ENCODE data around the gene SFMBT2. TPM values are rescaled to one million over a fixed set of nuclear protein-coding genes. Genes with fewer than 3 reads are reported as not detected.

SFMBT2 gene
- total and polyA plus RNA-seq, 9 donors, result 6.1 to 9.8 (median 7.7) TPM

GRCh38 chr10:7260412-7260900 lies 150.4 kb downstream of the SFMBT2 start:
- Histone ChIP-seq H3K36me3 (ENCODE audit: control insufficient read depth, insufficient read depth, low read length) (peaks cover 4% of the 10 kb centered on the region), H3K27me3 (ENCODE audit: control insufficient read depth, insufficient read depth, low read length) (no peaks in the 10 kb centered on the region), H3K4me3 (ENCODE audit: low read length) (no peak overlapping the region), H3K27ac (ENCODE audit: low read length) (no peak overlapping the region), H3K4me1 (ENCODE audit: control insufficient read depth, insufficient read depth, low read length) (peaks cover 6% of the 10 kb centered on the region), H3K9me3 (replicated peaks; ENCODE audit: control insufficient read depth, low read depth, low read length) (no peaks in the 10 kb centered on the region)
- WGBS (ENCODE audit: insufficient coverage), result no CpG with 5 or more reads among the region's 3 CpGs
- DNase-seq, result peak; percentile 87

- no peak for DNase-seq
- peaks cover 6% of the 10 kb centered on the region for H3K4me1 ChIP-seq (ENCODE audit: control insufficient read depth, insufficient read depth, low read length)
- H3K4me3 ChIP-seq (ENCODE audit: low read length), result no peak overlapping the region
- 17% methylated on average over 2 of the region's 8 CpGs for WGBS (ENCODE audit: insufficient coverage)
- no peaks in the 10 kb centered on the region for H3K27me3 ChIP-seq (ENCODE audit: control insufficient read depth, insufficient read depth, low read length)
- no peaks in the 10 kb centered on the region for H3K9me3 ChIP-seq (replicated peaks; ENCODE audit: control insufficient read depth, low read depth, low read length)
- peaks cover 4% of the 10 kb centered on the region for H3K36me3 ChIP-seq (ENCODE audit: control insufficient read depth, insufficient read depth, low read length)
- no peak overlapping the region for H3K27ac ChIP-seq (ENCODE audit: low read length)
These were observed 151.8 kb downstream of the SFMBT2 start for GRCh38 chr10:7258948-7259523.

- no peaks in the 10 kb centered on the region for H3K9me3 ChIP-seq (replicated peaks; ENCODE audit: control insufficient read depth, low read depth, low read length)
- H3K27me3 ChIP-seq (ENCODE audit: control insufficient read depth, insufficient read depth, low read length), result no peaks in the 10 kb centered on the region
- peaks cover 5% of the 10 kb centered on the region for H3K4me1 ChIP-seq (ENCODE audit: control insufficient read depth, insufficient read depth, low read length)
- no CpG with 5 or more reads among the region's 2 CpGs for WGBS (ENCODE audit: insufficient coverage)
- no peak overlapping the region for H3K4me3 ChIP-seq (ENCODE audit: low read length)
- no peak overlapping the region for H3K27ac ChIP-seq (ENCODE audit: low read length)
- H3K36me3 ChIP-seq (ENCODE audit: control insufficient read depth, insufficient read depth, low read length), result no peaks in the 10 kb centered on the region
- DNase-seq, result no peak
These were observed 155.3 kb downstream of the SFMBT2 start for GRCh38 chr10:7255517-7255916.

GRCh38 chr10:7251696-7252465 lies 159.0 kb downstream of the SFMBT2 start:
- no peaks in the 10 kb centered on the region for H3K27me3 ChIP-seq (ENCODE audit: control insufficient read depth, insufficient read depth, low read length)
- no peaks in the 10 kb centered on the region for H3K4me1 ChIP-seq (ENCODE audit: control insufficient read depth, insufficient read depth, low read length)
- 82% methylated on average over 7 of the region's 12 CpGs for WGBS (ENCODE audit: insufficient coverage)
- no peaks in the 10 kb centered on the region for H3K9me3 ChIP-seq (replicated peaks; ENCODE audit: control insufficient read depth, low read depth, low read length)
- H3K4me3 ChIP-seq (ENCODE audit: low read length), result no peak overlapping the region
- H3K36me3 ChIP-seq (ENCODE audit: control insufficient read depth, insufficient read depth, low read length), result peaks cover 4% of the 10 kb centered on the region
- no peak for DNase-seq
- H3K27ac ChIP-seq (ENCODE audit: low read length), result no peak overlapping the region

- no peaks in the 10 kb centered on the region for H3K9me3 ChIP-seq (replicated peaks; ENCODE audit: control insufficient read depth, low read depth, low read length)
- H3K27me3 ChIP-seq (ENCODE audit: control insufficient read depth, insufficient read depth, low read length), result no peaks in the 10 kb centered on the region
- H3K36me3 ChIP-seq (ENCODE audit: control insufficient read depth, insufficient read depth, low read length), result peaks cover 4% of the 10 kb centered on the region
- H3K27ac ChIP-seq (ENCODE audit: low read length), result no peak overlapping the region
- H3K4me3 ChIP-seq (ENCODE audit: low read length), result no peak overlapping the region
- DNase-seq, result no peak
- WGBS (ENCODE audit: insufficient coverage), result 100% methylated on average over 1 of the region's 5 CpGs
- no peaks in the 10 kb centered on the region for H3K4me1 ChIP-seq (ENCODE audit: control insufficient read depth, insufficient read depth, low read length)
These were observed 160.6 kb downstream of the SFMBT2 start for GRCh38 chr10:7250236-7250635.

- WGBS (ENCODE audit: insufficient coverage), result 72% methylated on average over 9 of the region's 11 CpGs
- no peak for DNase-seq
- Histone ChIP-seq H3K27me3 (ENCODE audit: control insufficient read depth, insufficient read depth, low read length) (no peaks in the 10 kb centered on the region), H3K4me1 (ENCODE audit: control insufficient read depth, insufficient read depth, low read length) (peaks cover 2% of the 10 kb centered on the region), H3K4me3 (ENCODE audit: low read length) (no peak overlapping the region), H3K27ac (ENCODE audit: low read length) (no peak overlapping the region), H3K36me3 (ENCODE audit: control insufficient read depth, insufficient read depth, low read length) (peaks cover 4% of the 10 kb centered on the region), H3K9me3 (replicated peaks; ENCODE audit: control insufficient read depth, low read depth, low read length) (no peaks in the 10 kb centered on the region)
These were observed 162.2 kb downstream of the SFMBT2 start for GRCh38 chr10:7248585-7249164.

- Histone ChIP-seq H3K27me3 (ENCODE audit: control insufficient read depth, insufficient read depth, low read length) (no peaks in the 10 kb centered on the region), H3K9me3 (replicated peaks; ENCODE audit: control insufficient read depth, low read depth, low read length) (no peaks in the 10 kb centered on the region), H3K4me1 (ENCODE audit: control insufficient read depth, insufficient read depth, low read length) (peaks cover 2% of the 10 kb centered on the region), H3K4me3 (ENCODE audit: low read length) (no peak overlapping the region), H3K27ac (ENCODE audit: low read length) (no peak overlapping the region), H3K36me3 (ENCODE audit: control insufficient read depth, insufficient read depth, low read length) (peaks cover 4% of the 10 kb centered on the region)
- WGBS (ENCODE audit: insufficient coverage), result 49% methylated on average over 4 of the region's 8 CpGs
- DNase-seq, result no peak
These were observed 162.7 kb downstream of the SFMBT2 start for GRCh38 chr10:7248148-7248547.

GRCh38 chr10:7245505-7245904 lies 165.3 kb downstream of the SFMBT2 start:
- WGBS (ENCODE audit: insufficient coverage), result 75% methylated on average over 2 of the region's 4 CpGs
- H3K27ac ChIP-seq (ENCODE audit: low read length), result no peak overlapping the region
- no peak for DNase-seq
- no peaks in the 10 kb centered on the region for H3K9me3 ChIP-seq (replicated peaks; ENCODE audit: control insufficient read depth, low read depth, low read length)
- no peaks in the 10 kb centered on the region for H3K27me3 ChIP-seq (ENCODE audit: control insufficient read depth, insufficient read depth, low read length)
- peaks cover 2% of the 10 kb centered on the region for H3K4me1 ChIP-seq (ENCODE audit: control insufficient read depth, insufficient read depth, low read length)
- H3K4me3 ChIP-seq (ENCODE audit: low read length), result no peak overlapping the region
- H3K36me3 ChIP-seq (ENCODE audit: control insufficient read depth, insufficient read depth, low read length), result peaks cover 9% of the 10 kb centered on the region

- Histone ChIP-seq H3K36me3 (ENCODE audit: control insufficient read depth, insufficient read depth, low read length) (peaks cover 9% of the 10 kb centered on the region), H3K4me1 (ENCODE audit: control insufficient read depth, insufficient read depth, low read length) (peaks cover 2% of the 10 kb centered on the region), H3K9me3 (replicated peaks; ENCODE audit: control insufficient read depth, low read depth, low read length) (no peaks in the 10 kb centered on the region), H3K27me3 (ENCODE audit: control insufficient read depth, insufficient read depth, low read length) (no peaks in the 10 kb centered on the region), H3K27ac (ENCODE audit: low read length) (no peak overlapping the region), H3K4me3 (ENCODE audit: low read length) (no peak overlapping the region)
- WGBS (ENCODE audit: insufficient coverage), result 17% methylated on average over 3 of the region's 3 CpGs
- no peak for DNase-seq
These were observed 167.0 kb downstream of the SFMBT2 start for GRCh38 chr10:7243873-7244272.

GRCh38 chr10:7243139-7243538 lies 167.7 kb downstream of the SFMBT2 start:
- Histone ChIP-seq H3K4me1 (ENCODE audit: control insufficient read depth, insufficient read depth, low read length) (peaks cover 2% of the 10 kb centered on the region), H3K4me3 (ENCODE audit: low read length) (no peak overlapping the region), H3K9me3 (replicated peaks; ENCODE audit: control insufficient read depth, low read depth, low read length) (no peaks in the 10 kb centered on the region), H3K27me3 (ENCODE audit: control insufficient read depth, insufficient read depth, low read length) (no peaks in the 10 kb centered on the region), H3K27ac (ENCODE audit: low read length) (no peak overlapping the region), H3K36me3 (ENCODE audit: control insufficient read depth, insufficient read depth, low read length) (peaks cover 6% of the 10 kb centered on the region)
- 100% methylated on average over 3 of the region's 6 CpGs for WGBS (ENCODE audit: insufficient coverage)
- no peak for DNase-seq
